Body of pancreas (tissue), 4 donors: Measurements from ENCODE around the gene REV3L. TPM values are rescaled to one million over a fixed set of nuclear protein-coding genes. Genes with fewer than 3 reads are reported as not detected.

ENCODE experiments used
- ATAC-seq: fragments of 150-250 bp; one replicate; pipeline ENCODE4 v1.9.1; 2016
- DNase-seq, 4 donors: peaks; one replicate each; pipeline ENCODE4 v3.0.0-alpha.2; 2019
- H3K27ac ChIP-seq, 4 donors: fragments of 200-600 bp; sonication (generic); 1 replicate in 3 of 4; 2 replicates in 1 of 4; pipeline versions ENCODE4 v1.5.1 to v1.6.1; 2016 to 2019; ENCODE audit warnings: mild to moderate bottlenecking in 1 of 4, mixed read lengths in 1 of 4, moderate library complexity in 1 of 4
- H3K27me3 ChIP-seq, 2 donors: fragments of 200-600 bp; sonication (generic); one replicate each; pipeline ENCODE4 v1.6.0; 2016; ENCODE audit warnings: mild to moderate bottlenecking in 1 of 2
- H3K36me3 ChIP-seq, 2 donors: fragments of 200-600 bp; sonication (generic); replicated peaks in 1 of 2; 2 replicates each; pipeline ENCODE4 v1.5.1; 2016; ENCODE audit warnings: low read depth in 2 of 2; ENCODE audit not compliant: insufficient read depth in 1 of 2
- H3K4me1 ChIP-seq: fragments of 200-600 bp; sonication (generic); one replicate; pipeline ENCODE4 v1.6.0; 2016
- H3K4me3 ChIP-seq, 2 donors: fragments of 200-600 bp; sonication (generic); 1 replicate in 1 of 2; 2 replicates in 1 of 2; pipeline ENCODE4 v1.5.1; 2016 to 2019
- H3K9me3 ChIP-seq, 3 donors: fragments of 200-600 bp; sonication (generic); 1 replicate in 2 of 3; 2 replicates in 1 of 3; pipeline ENCODE4 v1.5.1; 2016
- CTCF ChIP-seq, 7 experiments: fragments of 450-650 bp in 4 of 7; fragments of 200-600 bp in 3 of 7; sonication (generic) in 3 of 7; IDR thresholded peaks; one replicate each; pipeline ENCODE4 v1.5.1; 2016 to 2019; ENCODE audit warnings: antibody characterized with exemption in 7 of 7
- POLR2A ChIP-seq, 3 donors: fragments of 450-650 bp; IDR thresholded peaks; one replicate each; pipeline ENCODE4 v1.6.1; 2016; ENCODE audit warnings: antibody characterized with exemption in 3 of 3, mild to moderate bottlenecking in 2 of 3
- WGBS, 2 donors: methylation state at CpG; one replicate each; pipeline ENCODE4 v1.1.5; 2017; 5-methylcytosine and 5-hydroxymethylcytosine counted together
- intact Hi-C: fragments of 100-400 bp; cut with DNase I; formaldehyde crosslinking; loops from one replicate; pipeline ENCODE4 v1.15.1; 2023
- total RNA-seq, 2 donors: library from RNA; depleted of rRNA; stranded (reverse); fragments of >200 nt; gene quantifications; one replicate each; pipeline ENCODE4 v1.1.0, GENCODE V29; 2016

The REV3L gene
- total RNA-seq, 2 donors from 2014 or later: 28.3 to 29.7 TPM

GRCh38 chr6:111282515-111282914 is 200.5 kb downstream of the REV3L start:
- WGBS, 2 donors: 95 to 96% methylated on average over 1 of the region's 1 CpG
- Histone ChIP-seq H3K4me1 (no peaks in the 10 kb centered on the region), H3K4me3 (no peak overlapping the region), H3K27ac (no peak overlapping the region), H3K27me3 (no peaks in the 10 kb centered on the region), H3K9me3 (no peaks in the 10 kb centered on the region), H3K36me3 (peaks cover 0 to 5% of the 10 kb centered on the region in 2 donors)
- no peak for ATAC-seq
- intact Hi-C loops: no loop called here
- TF ChIP-seq CTCF (IDR thresholded peaks at IDR 0.05) (no peak), POLR2A (IDR thresholded peaks at IDR 0.05) (no peak)
- no peak for DNase-seq

GRCh38 chr6:111280445-111280955 is 202.5 kb downstream of the REV3L start:
- Histone ChIP-seq H3K27me3 (no peaks in the 10 kb centered on the region), H3K36me3 (peaks cover 0 to 10% of the 10 kb centered on the region in 2 donors), H3K27ac (no peak overlapping the region), H3K9me3 (no peaks in the 10 kb centered on the region), H3K4me1 (no peaks in the 10 kb centered on the region), H3K4me3 (no peak overlapping the region)
- DNase-seq: no peak
- TF ChIP-seq POLR2A (IDR thresholded peaks at IDR 0.05) (no peak), CTCF (IDR thresholded peaks at IDR 0.05) (no peak)
- ATAC-seq: no peak
- intact Hi-C loops: no loop called here
- WGBS, 2 donors: 93 to 94% methylated on average over 4 of the region's 4 CpGs

GRCh38 chr6:111278731-111279130 is 204.3 kb downstream of the REV3L start:
- peaks cover 0 to 13% of the 10 kb centered on the region in 2 donors for H3K36me3 ChIP-seq
- H3K4me1 ChIP-seq: no peaks in the 10 kb centered on the region
- ATAC-seq (no peak), DNase-seq (no peak)
- H3K27me3 ChIP-seq: no peaks in the 10 kb centered on the region
- no peak overlapping the region for H3K27ac ChIP-seq
- WGBS, 2 donors: 74 to 90% methylated on average over 2 of the region's 2 CpGs
- intact Hi-C loops: no loop called here
- peaks cover 0 to 7% (median 3%) of the 10 kb centered on the region in 3 donors for H3K9me3 ChIP-seq
- TF ChIP-seq POLR2A (IDR thresholded peaks at IDR 0.05): no peak
- no peak for TF ChIP-seq CTCF (IDR thresholded peaks at IDR 0.05)
- no peak overlapping the region for H3K4me3 ChIP-seq

- H3K4me3 ChIP-seq: no peak overlapping the region
- no peak overlapping the region for H3K27ac ChIP-seq
- WGBS, 2 donors: 86 to 96% methylated on average over 1 of the region's 1 CpG
- H3K4me1 ChIP-seq: no peaks in the 10 kb centered on the region
- peaks cover 0 to 13% of the 10 kb centered on the region in 2 donors for H3K36me3 ChIP-seq
- intact Hi-C loops: no loop called here
- H3K27me3 ChIP-seq: no peaks in the 10 kb centered on the region
- ATAC-seq (no peak), DNase-seq (no peak)
- no peak for TF ChIP-seq CTCF (IDR thresholded peaks at IDR 0.05)
- TF ChIP-seq POLR2A (IDR thresholded peaks at IDR 0.05): no peak
- peaks cover 0 to 7% (median 3%) of the 10 kb centered on the region in 3 donors for H3K9me3 ChIP-seq
These were observed 205.2 kb downstream of the REV3L start for GRCh38 chr6:111277819-111278218.

GRCh38 chr6:111276736-111277135 is 206.3 kb downstream of the REV3L start:
- no peak overlapping the region for H3K4me3 ChIP-seq
- no peaks in the 10 kb centered on the region for H3K4me1 ChIP-seq
- H3K9me3 ChIP-seq: peaks cover 0 to 7% (median 3%) of the 10 kb centered on the region in 3 donors
- 87 to 90% methylated on average over 3 of the region's 3 CpGs for WGBS, 2 donors
- TF ChIP-seq CTCF (IDR thresholded peaks at IDR 0.05): no peak
- no peak for TF ChIP-seq POLR2A (IDR thresholded peaks at IDR 0.05)
- H3K27ac ChIP-seq: no peak overlapping the region
- H3K27me3 ChIP-seq: no peaks in the 10 kb centered on the region
- intact Hi-C loops: no loop called here
- H3K36me3 ChIP-seq: peaks cover 0 to 13% of the 10 kb centered on the region in 2 donors
- no peak for DNase-seq
- no peak for ATAC-seq
